T-helper 17 cell (primary cell): Measurements from ENCODE around the gene MED16. TPM values are rescaled to one million over a fixed set of nuclear protein-coding genes. Genes with fewer than 3 reads are reported as not detected.

Experiments
- ATAC-seq: fragments of 150-1000 bp; cut with Tn5 transposase; 2 replicates; pipeline ENCODE4 v1.10.0; 2021; ENCODE audit warnings: mild to moderate bottlenecking, moderate library complexity
- DNase-seq, 3 donors: peaks; one replicate each; pipeline versions ENCODE4 v3.0.0 to v3.0.0-alpha.2; 2020 to 2021
- H3K9me3 ChIP-seq: one replicate; pipeline ENCODE4 v1.7.0; 2013; ENCODE audit warnings: low read length, mild to moderate bottlenecking; ENCODE audit not compliant: control insufficient read depth, poor library complexity, severe bottlenecking
- H3K27ac Mint-ChIP-seq: one replicate; pipeline ENCODE4 v1.8.0; 2022; ENCODE audit warnings: mild to moderate bottlenecking, moderate library complexity, mixed read lengths
- H3K27me3 Mint-ChIP-seq: one replicate; pipeline ENCODE4 v1.8.0; 2022; ENCODE audit warnings: mixed read lengths
- H3K36me3 Mint-ChIP-seq: one replicate; pipeline ENCODE4 v1.8.0; 2022; ENCODE audit warnings: low read depth, mixed read lengths
- H3K4me1 Mint-ChIP-seq: one replicate; pipeline ENCODE4 v1.8.0; 2022; ENCODE audit warnings: mild to moderate bottlenecking, mixed read lengths
- H3K4me3 Mint-ChIP-seq: one replicate; pipeline ENCODE4 v1.8.0; 2022; ENCODE audit warnings: mild to moderate bottlenecking, moderate library complexity, mixed read lengths
- total RNA-seq, 4 donors: library from RNA in 2 of 4; stranded (reverse) in 2 of 4; gene quantifications; one replicate each; pipeline ENCODE4 v1.2.3 and lab custom pipeline; 2022 to 2026

MED16 gene
- total RNA-seq, 2 donors from 2014 or later = 59.6 to 71.3 TPM

- Mint-ChIP-seq H3K4me1 (peaks cover 14% of the 10 kb centered on the region), H3K4me3 (no peak overlapping the region), H3K27me3 (no peaks in the 10 kb centered on the region), H3K36me3 (peaks cover 2% of the 10 kb centered on the region), H3K27ac (no peak overlapping the region)
- DNase-seq (no peak), ATAC-seq (no peak)
- H3K9me3 ChIP-seq = no peaks in the 10 kb centered on the region
These were observed 19.4 kb downstream of the MED16 start for GRCh38 chr19:873561-874041.

DNA sequence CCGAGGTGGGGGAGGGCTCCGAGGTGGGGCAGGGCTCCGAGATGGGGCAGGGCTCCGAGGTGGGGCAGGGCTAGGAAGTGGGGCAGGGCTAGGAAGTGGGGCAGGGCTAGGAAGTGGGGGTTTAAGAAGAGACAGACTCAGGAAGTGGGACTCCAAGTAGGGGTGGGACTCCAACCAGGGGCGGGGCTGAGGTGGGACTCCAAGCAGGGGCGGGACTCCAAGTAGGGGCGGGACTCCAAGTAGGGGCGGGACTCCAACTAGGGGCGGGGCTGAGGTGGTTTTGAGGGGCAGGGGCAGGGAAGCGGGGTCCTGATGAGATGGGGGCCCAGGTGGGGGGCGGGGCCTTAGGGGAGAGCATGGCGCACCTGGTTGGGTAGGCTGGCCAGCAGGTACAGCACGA lies 19.9 kb downstream of the MED16 start:
- Mint-ChIP-seq H3K4me1 (peaks cover 16% of the 10 kb centered on the region), H3K27me3 (no peaks in the 10 kb centered on the region), H3K4me3 (peak overlapping the region; percentile 89), H3K27ac (peak overlapping the region; percentile 66), H3K36me3 (peaks cover 2% of the 10 kb centered on the region)
- ATAC-seq = peak; percentile 90
- peak; percentile 57 to 81 (median 67) for DNase-seq
- no peaks in the 10 kb centered on the region for H3K9me3 ChIP-seq

DNA sequence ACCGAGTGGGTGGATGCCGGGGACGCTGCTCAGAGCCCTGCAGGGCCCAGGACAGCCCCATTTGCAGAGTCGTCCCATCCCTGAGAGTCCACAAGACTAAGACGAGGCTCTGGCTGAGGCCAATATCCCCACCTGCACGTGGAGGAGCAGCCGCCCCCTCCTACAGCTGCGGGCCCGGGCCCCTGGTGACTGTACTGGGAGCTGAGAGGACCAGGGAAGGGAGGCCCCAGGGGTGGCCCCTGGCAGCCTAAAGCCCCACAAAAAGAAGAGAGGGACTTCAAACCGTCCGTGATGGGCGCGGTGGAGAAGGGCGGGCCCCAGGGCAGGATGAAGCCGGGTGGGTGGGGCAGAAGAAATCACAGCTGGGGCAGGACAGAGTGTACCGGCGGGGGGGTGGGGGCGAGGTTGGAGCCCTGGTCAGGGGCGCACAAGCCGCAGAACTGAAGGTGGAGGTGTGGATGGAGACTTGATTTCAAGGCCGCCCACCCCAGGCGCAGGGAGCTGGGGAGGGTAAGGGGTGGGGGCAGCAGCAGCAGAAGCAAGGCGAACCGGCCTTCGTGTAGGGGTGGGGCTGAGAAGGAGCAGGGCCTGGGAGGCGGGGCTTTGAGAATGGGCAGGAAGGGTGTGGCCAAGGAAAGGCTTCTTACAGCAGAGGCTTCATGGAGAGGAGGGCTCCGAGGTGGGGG lies 20.6 kb downstream of the MED16 start:
- peak overlapping the region; percentile 66 for H3K27ac Mint-ChIP-seq
- ATAC-seq = peak; percentile 84
- H3K36me3 Mint-ChIP-seq = peaks cover 2% of the 10 kb centered on the region
- DNase-seq = peak; percentile 70 to 79 (median 76)
- H3K9me3 ChIP-seq = no peaks in the 10 kb centered on the region
- no peaks in the 10 kb centered on the region for H3K27me3 Mint-ChIP-seq
- H3K4me3 Mint-ChIP-seq = peak overlapping the region; percentile 89
- peaks cover 16% of the 10 kb centered on the region for H3K4me1 Mint-ChIP-seq

GRCh38 chr19:871446-872265 lies 21.3 kb downstream of the MED16 start:
- ATAC-seq (no peak), DNase-seq (no peak)
- Mint-ChIP-seq H3K4me3 (peak overlapping the region; percentile 89), H3K36me3 (peaks cover 2% of the 10 kb centered on the region), H3K27me3 (no peaks in the 10 kb centered on the region), H3K27ac (peak overlapping the region; percentile 66), H3K4me1 (peaks cover 16% of the 10 kb centered on the region)
- no peaks in the 10 kb centered on the region for H3K9me3 ChIP-seq

DNA sequence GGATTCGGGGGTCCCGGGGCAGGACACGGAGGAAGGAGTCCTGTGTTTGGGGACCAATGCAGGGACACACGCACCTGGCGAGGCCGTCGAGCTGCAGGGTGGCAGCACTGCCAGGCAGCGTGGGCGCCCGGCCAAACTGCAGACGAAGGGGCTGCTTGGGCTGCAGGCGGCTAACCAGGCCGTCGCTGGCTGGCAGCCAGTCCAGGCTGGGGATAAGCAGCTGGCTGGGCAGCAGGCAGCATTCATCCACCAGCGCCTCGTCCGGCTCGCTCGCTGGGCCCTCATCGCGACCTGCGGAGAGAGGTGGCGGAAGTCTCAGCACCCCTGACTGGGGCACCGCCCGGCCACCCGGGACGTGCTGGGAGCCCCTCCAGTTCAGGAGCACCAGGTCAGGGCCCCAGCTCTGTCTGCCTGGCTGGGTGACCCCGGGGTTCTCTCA lies 22.0 kb downstream of the MED16 start:
- no peak for ATAC-seq
- Mint-ChIP-seq H3K4me3 (peak overlapping the region; percentile 89), H3K4me1 (peaks cover 16% of the 10 kb centered on the region), H3K36me3 (peaks cover 2% of the 10 kb centered on the region), H3K27me3 (no peaks in the 10 kb centered on the region), H3K27ac (peak overlapping the region; percentile 87)
- no peaks in the 10 kb centered on the region for H3K9me3 ChIP-seq
- no peak for DNase-seq

DNA sequence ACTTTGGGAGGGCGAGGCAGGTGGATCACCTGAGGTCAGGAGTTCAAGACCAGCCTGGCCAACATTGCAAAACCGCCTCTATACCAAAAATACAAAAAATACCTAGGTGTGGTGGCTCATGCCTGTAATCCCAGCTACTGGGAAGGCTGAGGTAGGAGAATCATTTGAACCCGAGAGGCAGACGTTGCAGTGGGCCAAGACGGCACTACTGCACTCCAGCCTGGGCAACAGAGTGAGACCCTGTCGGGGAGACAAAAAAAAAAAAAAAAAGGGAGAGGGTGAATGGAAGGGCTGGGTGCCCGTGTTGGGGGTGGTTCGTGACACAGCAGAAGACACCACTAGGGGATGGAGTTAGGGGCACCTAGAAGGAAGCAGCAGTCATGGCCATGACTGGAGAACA lies 22.7 kb downstream of the MED16 start:
- ATAC-seq = no peak
- no peak overlapping the region for H3K4me3 Mint-ChIP-seq

DNA sequence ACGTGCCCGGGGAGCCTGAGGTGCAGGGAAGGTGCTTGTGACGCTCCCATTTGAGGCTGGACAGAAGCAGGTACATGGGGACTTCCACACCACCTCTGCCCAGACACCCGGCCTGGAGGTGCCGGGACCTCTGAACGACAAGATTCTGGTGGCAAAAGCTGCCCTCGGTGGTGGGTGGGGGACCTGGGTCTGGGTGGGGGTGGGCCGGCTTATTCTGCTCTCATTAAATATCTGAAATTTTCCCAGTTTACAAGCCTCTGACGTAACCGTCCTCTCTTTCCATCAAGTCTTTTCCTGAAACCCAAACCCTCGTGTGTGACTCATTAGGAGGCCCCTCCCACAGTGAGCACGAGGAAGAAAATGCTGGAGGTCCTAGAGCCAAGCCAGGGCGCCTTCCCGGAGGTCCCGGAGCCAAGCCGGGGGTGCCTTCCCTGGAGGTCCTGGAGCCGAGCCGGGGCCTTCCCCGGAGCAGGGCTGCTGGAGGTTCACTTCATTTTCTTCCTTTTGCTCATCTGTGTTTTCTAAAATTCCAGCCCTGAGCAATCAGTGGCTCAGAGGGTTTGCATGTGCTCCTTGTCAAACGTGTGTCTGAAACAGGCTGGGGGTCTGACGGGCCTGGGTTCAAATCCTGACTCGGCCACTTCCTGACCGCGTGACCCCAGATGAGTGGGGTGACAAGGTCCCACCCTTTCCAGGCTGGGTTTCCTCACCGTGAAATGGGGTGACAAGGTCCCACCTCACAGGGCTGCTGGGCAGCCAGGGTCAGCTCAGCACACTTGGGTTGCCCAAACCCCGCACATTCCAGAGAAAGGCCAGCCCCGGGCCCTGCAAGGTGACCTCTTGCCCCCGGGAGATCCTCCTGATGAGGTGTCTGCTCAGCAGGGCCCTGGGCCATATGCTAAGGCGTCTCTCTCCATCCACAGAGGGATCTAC lies 23.5 kb downstream of the MED16 start:
- Mint-ChIP-seq H3K4me3 (no peak overlapping the region), H3K27ac (peak overlapping the region; percentile 87)
- DNase-seq = no peak

More for the DNA sequence above, 22.7 kb downstream of the MED16 start:
- Mint-ChIP-seq H3K4me1 (peaks cover 16% of the 10 kb centered on the region), H3K27ac (peak overlapping the region; percentile 87), H3K27me3 (no peaks in the 10 kb centered on the region), H3K36me3 (peaks cover 2% of the 10 kb centered on the region)
- no peak for DNase-seq
- H3K9me3 ChIP-seq = no peaks in the 10 kb centered on the region

GRCh38 chr19:868458-869244 lies 24.3 kb downstream of the MED16 start:
- Mint-ChIP-seq H3K36me3 (peaks cover 2% of the 10 kb centered on the region), H3K27me3 (no peaks in the 10 kb centered on the region), H3K4me3 (no peak overlapping the region), H3K27ac (no peak overlapping the region), H3K4me1 (peaks cover 18% of the 10 kb centered on the region)
- no peaks in the 10 kb centered on the region for H3K9me3 ChIP-seq
- ATAC-seq (no peak), DNase-seq (no peak)

More for the DNA sequence above, 23.5 kb downstream of the MED16 start:
- no peaks in the 10 kb centered on the region for H3K9me3 ChIP-seq
- H3K27me3 Mint-ChIP-seq = no peaks in the 10 kb centered on the region
- peaks cover 2% of the 10 kb centered on the region for H3K36me3 Mint-ChIP-seq
- ATAC-seq = no peak
- peaks cover 16% of the 10 kb centered on the region for H3K4me1 Mint-ChIP-seq

GRCh38 chr19:867855-868457 lies 25.0 kb downstream of the MED16 start:
- H3K9me3 ChIP-seq = no peaks in the 10 kb centered on the region
- H3K4me3 Mint-ChIP-seq = no peak overlapping the region
- no peak for DNase-seq
- peaks cover 2% of the 10 kb centered on the region for H3K36me3 Mint-ChIP-seq
- no peak for ATAC-seq
- H3K4me1 Mint-ChIP-seq = peaks cover 18% of the 10 kb centered on the region
- H3K27ac Mint-ChIP-seq = peak overlapping the region; percentile 41
- H3K27me3 Mint-ChIP-seq = no peaks in the 10 kb centered on the region

DNA sequence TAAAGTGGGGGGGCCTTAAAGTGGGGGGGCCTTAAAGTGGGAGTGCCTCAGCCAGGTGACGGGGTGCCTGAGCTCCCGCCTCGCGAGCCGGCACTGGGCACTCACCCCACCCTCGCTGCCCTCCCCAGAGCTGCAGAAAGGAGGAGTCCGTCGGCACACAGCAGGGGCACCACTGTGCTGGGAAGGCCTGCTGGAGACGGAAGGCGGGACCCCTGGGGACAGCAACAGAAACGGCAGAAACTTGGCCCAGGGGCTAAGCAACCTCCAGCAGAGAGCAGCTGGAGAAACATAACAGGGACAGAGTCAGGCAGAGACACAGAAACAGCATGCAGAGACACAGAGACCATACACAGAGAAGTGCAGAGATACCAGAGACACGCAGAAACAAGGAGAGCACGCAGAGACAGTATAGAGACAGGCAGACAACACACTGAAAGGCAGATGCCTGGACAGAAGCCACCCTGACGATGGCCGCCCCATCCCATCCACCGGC lies 25.6 kb downstream of the MED16 start:
- DNase-seq (no peak), ATAC-seq (no peak)
- H3K9me3 ChIP-seq = no peaks in the 10 kb centered on the region
- Mint-ChIP-seq H3K27ac (peak overlapping the region; percentile 41), H3K4me1 (peaks cover 20% of the 10 kb centered on the region), H3K36me3 (peaks cover 2% of the 10 kb centered on the region), H3K27me3 (no peaks in the 10 kb centered on the region), H3K4me3 (peak overlapping the region; percentile 19)

DNA sequence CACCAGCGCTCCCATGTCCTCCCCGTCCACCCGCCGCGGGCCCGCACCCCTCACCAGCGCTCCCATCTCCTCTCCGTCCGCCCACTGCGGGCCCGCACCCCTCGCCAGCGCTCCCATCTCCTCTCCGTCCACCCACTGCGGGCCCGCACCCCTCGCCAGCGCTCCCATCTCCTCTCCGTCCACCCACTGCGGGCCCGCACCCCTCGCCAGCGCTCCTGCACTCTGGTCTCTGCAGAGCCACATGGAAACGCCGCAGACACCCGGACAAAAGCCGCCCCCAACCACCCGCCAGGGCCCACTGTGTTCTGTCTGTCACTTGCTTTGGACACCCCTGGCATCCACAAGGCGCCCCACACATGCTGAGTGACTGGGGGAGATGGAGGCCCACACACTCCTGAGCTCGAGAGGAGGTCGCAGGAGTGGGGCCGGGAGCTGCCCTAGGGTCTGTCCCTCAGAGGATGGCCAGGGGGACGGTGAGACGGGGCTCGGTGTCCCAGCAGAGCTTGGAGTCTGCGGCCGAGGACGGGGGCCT lies 26.2 kb downstream of the MED16 start:
- no peak for DNase-seq
- no peak for ATAC-seq
- Mint-ChIP-seq H3K4me1 (peaks cover 18% of the 10 kb centered on the region), H3K4me3 (no peak overlapping the region), H3K27me3 (no peaks in the 10 kb centered on the region), H3K27ac (peak overlapping the region; percentile 41), H3K36me3 (peaks cover 2% of the 10 kb centered on the region)
- H3K9me3 ChIP-seq = no peaks in the 10 kb centered on the region

- H3K27ac Mint-ChIP-seq = peak overlapping the region; percentile 91
- H3K36me3 Mint-ChIP-seq = no peaks in the 10 kb centered on the region
- no peaks in the 10 kb centered on the region for H3K27me3 Mint-ChIP-seq
- peak overlapping the region; percentile 81 for H3K4me3 Mint-ChIP-seq
- no peaks in the 10 kb centered on the region for H3K9me3 ChIP-seq
- ATAC-seq (no peak), DNase-seq (no peak)
- peaks cover 10% of the 10 kb centered on the region for H3K4me1 Mint-ChIP-seq
These were observed 29.7 kb downstream of the MED16 start for GRCh38 chr19:863315-863620.
